HG03432 (cell line): Measurements from ENCODE around the gene USP34.
"Not testable (repeated sequence)": the region's sequence is repeated elsewhere in the genome, so short reads cannot be mapped to it uniquely, and the experiment has no call there.

Experiments
- ATAC-seq: cut with Tn5 transposase; IDR thresholded peaks from one replicate; pipeline ENCODE4 v1.9.1; 2021; ENCODE audit warnings: mild to moderate bottlenecking, moderate library complexity; ENCODE audit not compliant: unreplicated experiment

The USP34 gene

GRCh38 chr2:61470965-61471904 lies at the start of gene USP34:
USP34 (minus strand) TSS chr2:61471087; CDS start chr2:61470692, 395 bp downstream.
- ATAC-seq, result peak; percentile 87

GRCh38 chr2:61520261-61520660 lies 49.4 kb upstream of the USP34 start:
- ATAC-seq, result no peak

- ATAC-seq, result no peak
Observed at GRCh38 chr2:61512768-61513398, 42.0 kb upstream of the USP34 start.

- ATAC-seq, result no peak
Observed at GRCh38 chr2:61510674-61511671, 40.1 kb upstream of the USP34 start.

GRCh38 chr2:61504949-61505348 lies 34.1 kb upstream of the USP34 start:
- ATAC-seq, result no peak

- no peak for ATAC-seq
Observed at GRCh38 chr2:61499060-61499459, 28.2 kb upstream of the USP34 start.

- no peak for ATAC-seq
Observed at GRCh38 chr2:61493523-61493942, 22.6 kb upstream of the USP34 start.

GRCh38 chr2:61492476-61492875 lies 21.6 kb upstream of the USP34 start:
- no peak for ATAC-seq

- no peak for ATAC-seq
Observed at GRCh38 chr2:61485281-61485680, 14.4 kb upstream of the USP34 start.

GRCh38 chr2:61478086-61478485 lies 7.2 kb upstream of the USP34 start:
- no peak for ATAC-seq

- ATAC-seq, result not testable (repeated sequence)
Observed at GRCh38 chr2:61476929-61477589, 6.2 kb upstream of the USP34 start.

GRCh38 chr2:61471905-61472805 lies 1.3 kb upstream of the USP34 start:
- ATAC-seq, result no peak

GRCh38 chr2:61470122-61470951 lies 550 bp downstream of the USP34 start:
- peak; percentile 35 for ATAC-seq

GRCh38 chr2:61469424-61470121 lies 1.3 kb downstream of the USP34 start:
- no peak for ATAC-seq

- ATAC-seq, result not testable (repeated sequence)
Observed at GRCh38 chr2:61468231-61468630, 2.7 kb downstream of the USP34 start.

- ATAC-seq, result no peak
Observed at GRCh38 chr2:61465045-61465444, 5.8 kb downstream of the USP34 start.

GRCh38 chr2:61463769-61464475 lies 7.0 kb downstream of the USP34 start:
- ATAC-seq, result peak; percentile 34
